Fibroblast of skin of back (primary cell): ENCODE results near the gene CMTM5.

Source experiments
- DNase-seq: peaks from one replicate; pipeline ENCODE4 v3.0.0-alpha.2; 2013

Gene CMTM5

GRCh38 chr14:23358042-23358441 is 18.8 kb upstream of the CMTM5 start:
- DNase-seq, result no peak

GRCh38 chr14:23358553-23359166 is 18.2 kb upstream of the CMTM5 start:
- no peak for DNase-seq

GRCh38 chr14:23359167-23359626 is 17.6 kb upstream of the CMTM5 start:
- no peak for DNase-seq

- no peak for DNase-seq
Observed at GRCh38 chr14:23359722-23360447, 17.0 kb upstream of the CMTM5 start.

- no peak for DNase-seq
Observed at GRCh38 chr14:23360496-23360895, 16.4 kb upstream of the CMTM5 start.

- DNase-seq, result peak; percentile 40
Observed at GRCh38 chr14:23361320-23361719, 15.5 kb upstream of the CMTM5 start.

- DNase-seq, result no peak
Observed at GRCh38 chr14:23361763-23362162, 15.1 kb upstream of the CMTM5 start.

GRCh38 chr14:23362200-23362599 is 14.6 kb upstream of the CMTM5 start:
- peak; percentile 16 for DNase-seq

GRCh38 chr14:23364164-23365035 is 12.4 kb upstream of the CMTM5 start:
- DNase-seq, result peak; percentile 69

GRCh38 chr14:23365036-23365731 is 11.7 kb upstream of the CMTM5 start, which contains the start of gene EFS:
Gene EFS, minus strand, starts transcription at chr14:23365172. Its CDS starts 147 bp downstream, at chr14:23365025.
- DNase-seq, result peak; percentile 46

- DNase-seq, result peak; percentile 83
Observed at GRCh38 chr14:23365732-23366425, 11.0 kb upstream of the CMTM5 start.

- DNase-seq, result peak; percentile 77
Observed at GRCh38 chr14:23366426-23366921, 10.4 kb upstream of the CMTM5 start.

- no peak for DNase-seq
Observed at GRCh38 chr14:23370221-23370620, 6.6 kb upstream of the CMTM5 start.

- DNase-seq, result no peak
Observed at GRCh38 chr14:23371865-23372264, 5.0 kb upstream of the CMTM5 start.

GRCh38 chr14:23372509-23372908 is 4.3 kb upstream of the CMTM5 start, which contains the start of gene IL25:
Gene IL25, plus strand, starts transcription at chr14:23372809.
- no peak for DNase-seq

- DNase-seq, result no peak
Observed at GRCh38 chr14:23373041-23373440, 3.8 kb upstream of the CMTM5 start.

GRCh38 chr14:23375527-23376251 is 1.2 kb upstream of the CMTM5 start:
- DNase-seq, result no peak

GRCh38 chr14:23377198-23377550 is 328 bp downstream of the CMTM5 start:
- no peak for DNase-seq

GRCh38 chr14:23377573-23378563 is 1.0 kb downstream of the CMTM5 start:
- DNase-seq, result no peak
